HG02763 (cell line): ENCODE results near the gene MICAL2.

Source experiments
- ATAC-seq: cut with Tn5 transposase; IDR thresholded peaks from one replicate; pipeline ENCODE4 v1.9.1; 2021; ENCODE audit warnings: mild to moderate bottlenecking, moderate library complexity; ENCODE audit not compliant: unreplicated experiment

The MICAL2 gene

DNA sequence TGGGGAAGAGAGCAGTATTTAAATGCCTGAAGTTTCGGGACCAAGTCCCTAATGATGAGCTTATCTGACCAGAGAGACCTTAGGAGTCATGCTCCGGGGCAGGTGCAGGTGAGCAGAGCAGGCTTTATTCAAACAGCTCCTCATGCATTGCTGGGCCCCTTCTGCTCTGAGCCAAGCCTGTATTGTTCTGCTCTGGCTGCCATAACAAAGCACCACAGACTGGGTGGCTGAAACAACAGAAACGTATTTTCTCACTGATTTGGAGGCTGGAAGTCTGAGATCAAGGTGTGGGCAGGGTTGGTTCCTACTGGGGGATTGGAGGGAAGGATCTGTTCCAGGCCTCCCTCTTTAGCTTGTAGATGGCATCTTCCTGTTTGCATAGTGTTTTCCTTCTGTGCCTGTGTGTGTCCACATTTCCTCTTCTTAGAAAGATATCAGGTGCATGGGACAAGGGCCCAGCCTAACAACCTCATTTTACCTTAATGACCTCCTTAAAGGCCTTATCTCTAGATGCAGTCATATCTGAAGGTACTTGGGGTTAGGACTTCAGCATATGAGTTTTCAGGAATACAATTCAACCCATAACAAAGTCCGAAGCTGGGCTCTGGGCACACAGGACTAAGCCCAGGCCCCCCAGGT lies 169.9 kb downstream of the MICAL2 start:
- no peak for ATAC-seq

DNA sequence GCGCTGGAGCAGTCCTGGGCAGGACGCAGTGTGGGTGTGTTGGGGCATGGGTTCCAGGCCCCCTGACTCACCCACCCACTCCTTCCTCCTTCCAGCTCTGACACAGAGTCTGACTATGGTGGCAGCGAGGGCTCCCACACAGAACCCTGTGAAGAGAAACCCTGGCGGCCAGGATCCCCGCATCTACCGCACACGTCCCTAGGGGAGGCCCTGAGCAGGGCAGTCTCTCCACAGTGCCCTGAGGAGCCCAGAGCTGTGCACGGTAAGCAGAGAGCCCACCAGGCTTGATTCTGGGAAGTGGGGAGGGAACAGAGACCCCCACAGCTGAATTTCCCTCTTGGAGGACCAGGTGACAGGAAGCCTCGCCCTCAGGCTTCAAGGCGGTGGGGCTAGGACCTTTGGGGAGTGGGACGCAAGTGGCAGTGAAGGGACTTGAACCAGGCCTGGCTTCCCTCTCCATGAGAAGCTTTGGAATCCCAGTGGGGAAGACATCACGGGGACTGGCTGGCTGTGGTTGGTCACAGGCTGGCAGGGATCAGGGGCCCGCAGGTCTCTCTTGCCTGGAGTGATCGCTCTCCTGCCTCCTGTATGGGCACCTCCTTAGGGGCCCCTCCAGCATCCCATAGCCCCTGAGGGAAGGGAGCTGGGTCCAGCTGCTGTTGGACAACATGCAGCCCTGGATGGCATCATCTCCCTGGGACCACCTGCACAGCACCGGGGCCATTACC lies 170.6 kb downstream of the MICAL2 start:
- no peak for ATAC-seq

DNA sequence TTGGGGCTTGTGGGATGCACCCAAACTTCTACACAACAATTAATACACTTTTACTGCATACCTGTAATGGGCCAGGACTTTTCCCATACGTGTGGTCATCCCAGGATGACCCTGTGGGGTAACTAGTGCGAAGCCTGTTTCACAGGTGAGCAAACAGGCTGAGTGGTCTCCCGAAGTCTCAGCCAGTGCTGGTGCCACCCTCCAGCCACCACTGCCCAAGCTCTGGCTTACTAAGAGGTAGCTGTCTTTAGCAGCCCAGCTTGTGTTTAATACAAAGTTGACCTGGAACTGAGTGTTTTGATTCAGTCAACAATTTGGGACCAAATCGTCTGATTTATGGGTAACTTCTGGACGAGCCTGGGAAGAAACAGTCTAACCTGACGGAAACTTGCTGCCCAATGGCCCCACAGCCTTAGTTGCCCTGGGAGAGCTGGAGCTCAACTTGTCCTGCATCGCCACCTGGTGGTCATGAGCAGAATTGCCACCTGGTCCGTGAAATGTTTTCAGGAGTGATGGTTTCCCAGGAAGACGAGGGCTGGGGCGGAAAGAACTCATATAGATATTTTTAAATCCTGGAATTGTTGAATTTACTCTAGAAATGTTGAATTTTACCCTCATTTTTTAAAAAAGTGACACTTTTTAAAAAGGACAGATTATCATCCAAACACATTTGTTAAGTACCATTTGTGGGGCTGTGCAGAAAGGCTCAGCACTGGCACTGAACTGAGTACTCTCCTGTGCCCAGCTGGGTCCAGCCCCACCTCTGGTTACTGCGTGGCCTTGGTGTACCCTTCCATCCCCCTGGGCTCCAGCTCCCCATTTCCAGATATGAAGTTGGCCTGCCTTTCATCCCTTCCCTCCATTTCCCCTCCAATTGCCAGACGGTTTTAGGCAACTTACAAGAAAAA lies 171.4 kb downstream of the MICAL2 start:
- ATAC-seq = no peak

DNA sequence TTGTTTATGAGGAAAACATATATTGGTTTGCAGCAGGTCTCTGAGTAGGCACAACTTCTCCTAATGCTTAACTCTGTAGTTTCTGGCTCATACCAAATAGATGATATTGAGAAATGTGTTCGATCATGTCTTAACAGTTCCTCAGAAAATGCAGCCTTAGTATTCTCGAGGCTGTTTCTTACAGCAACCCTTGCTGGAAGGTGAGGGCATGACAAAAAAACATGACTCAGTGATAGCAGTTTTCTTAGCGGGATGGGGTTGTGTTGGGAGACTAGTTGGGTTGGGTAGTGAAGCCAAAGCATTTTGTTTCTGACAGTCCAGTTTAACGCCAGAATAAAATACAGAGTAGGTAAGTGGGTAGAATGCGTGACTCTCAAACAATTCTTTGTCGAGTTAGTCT lies 172.3 kb downstream of the MICAL2 start:
- no peak for ATAC-seq

DNA sequence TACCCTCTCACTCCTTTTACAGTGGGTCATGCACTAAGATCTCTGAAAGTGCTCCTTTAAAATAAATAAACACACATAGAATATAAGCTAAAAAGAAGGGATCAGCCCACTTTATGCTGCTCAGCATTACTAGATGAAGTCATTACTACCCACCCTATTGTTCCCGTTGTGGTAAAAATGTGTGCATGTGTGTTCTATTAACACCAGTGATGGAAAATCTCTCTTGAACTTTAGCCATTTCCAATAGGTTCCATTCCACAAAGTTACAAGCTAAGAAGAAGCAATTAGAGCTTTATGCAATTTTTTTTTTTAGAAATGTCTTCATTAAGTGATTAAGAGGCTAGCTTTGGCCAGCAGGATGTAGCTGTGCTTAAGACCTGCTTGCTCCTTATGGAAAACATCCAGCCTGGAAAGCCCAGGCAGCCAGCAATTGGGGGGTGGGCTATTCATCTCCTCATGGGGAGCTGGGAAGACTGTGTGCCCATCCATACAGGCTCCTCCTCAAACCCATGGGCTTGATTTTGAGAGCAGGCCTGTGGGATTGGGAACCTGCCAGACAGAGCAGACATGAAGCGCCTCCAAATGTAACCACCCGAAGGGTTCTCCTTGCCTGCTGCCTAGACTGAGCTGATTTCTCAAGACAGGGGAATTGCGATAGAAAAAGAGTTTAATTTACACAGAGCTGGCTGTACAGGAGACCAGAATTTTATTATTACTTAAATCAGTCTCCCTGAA lies 174.1 kb downstream of the MICAL2 start:
- ATAC-seq = no peak

DNA sequence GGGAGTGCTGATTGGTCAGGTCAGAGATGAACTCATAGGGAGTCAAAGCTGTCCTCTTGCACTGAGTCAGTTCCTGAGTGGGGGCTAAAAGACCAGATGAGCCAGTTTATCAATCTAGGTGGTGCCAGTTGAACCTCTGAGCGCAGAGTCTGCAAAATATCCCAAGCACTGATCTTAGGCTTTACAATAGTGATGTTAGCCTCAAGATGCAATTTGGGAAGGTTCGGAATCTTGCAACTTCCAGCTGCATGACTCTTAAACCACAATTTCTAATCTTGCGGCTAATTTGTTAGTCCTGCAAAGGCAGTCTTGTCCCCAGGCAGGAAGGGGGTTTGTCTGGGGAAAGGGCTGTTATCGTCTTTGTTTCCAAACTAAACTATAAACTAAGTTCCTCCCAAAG lies 174.7 kb downstream of the MICAL2 start:
- ATAC-seq = no peak

DNA sequence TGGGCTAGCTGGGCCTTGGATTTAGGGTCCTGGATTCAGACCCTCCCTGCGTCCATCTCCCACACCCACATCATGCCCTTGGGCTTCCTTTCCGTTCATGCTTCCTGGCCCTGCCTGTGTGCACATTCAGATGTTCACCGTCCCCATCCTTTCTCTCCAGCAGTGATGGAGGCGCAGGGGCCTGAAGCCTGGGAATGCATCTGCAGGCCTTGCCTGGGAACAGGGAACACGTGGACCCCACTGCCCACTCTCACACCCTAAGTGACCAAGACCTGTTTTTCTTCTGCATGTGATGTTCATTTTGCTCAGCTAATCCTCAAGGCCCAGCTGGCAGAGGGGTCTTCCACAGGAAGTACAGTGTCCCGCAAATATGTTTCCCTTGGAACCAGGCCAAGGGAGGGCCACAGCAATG lies 175.4 kb downstream of the MICAL2 start:
- ATAC-seq = no peak

DNA sequence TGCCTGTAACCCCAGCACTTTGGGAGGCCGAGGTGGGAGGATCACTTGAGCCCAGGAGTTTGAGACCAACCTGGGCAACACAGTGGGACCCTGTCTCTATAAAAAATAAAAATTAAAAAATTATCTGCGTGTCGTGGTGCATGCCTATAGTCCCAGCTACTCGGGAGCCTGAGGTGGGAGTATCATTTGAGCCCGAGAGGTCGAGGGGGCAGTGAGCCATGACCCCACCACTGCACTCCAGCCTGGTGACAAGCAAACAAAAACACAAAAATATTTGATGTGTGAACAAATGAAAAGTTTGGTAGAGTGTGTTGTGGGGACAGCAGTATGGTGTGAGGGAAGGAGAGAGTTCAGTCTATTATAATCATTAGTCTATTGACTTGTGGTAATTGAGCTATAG lies 176.2 kb downstream of the MICAL2 start:
- no peak for ATAC-seq

DNA sequence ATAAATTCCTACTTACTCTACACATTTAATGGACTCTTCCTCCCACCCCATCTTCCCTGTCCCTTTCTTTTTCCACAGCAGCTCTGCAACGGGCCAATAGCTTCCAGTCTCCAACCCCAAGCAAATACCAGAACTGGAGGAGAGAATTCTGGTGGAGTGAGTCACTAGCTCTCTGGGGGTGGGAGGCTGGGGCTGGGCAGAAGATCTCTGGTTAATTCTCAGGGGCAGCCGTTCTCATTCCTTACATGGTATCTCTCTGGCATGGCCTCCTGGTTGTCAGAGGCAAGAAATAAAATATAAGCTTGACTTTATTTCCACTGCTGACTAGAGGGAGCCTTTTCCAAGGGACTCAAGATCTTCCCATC lies 176.6 kb downstream of the MICAL2 start:
- no peak for ATAC-seq

DNA sequence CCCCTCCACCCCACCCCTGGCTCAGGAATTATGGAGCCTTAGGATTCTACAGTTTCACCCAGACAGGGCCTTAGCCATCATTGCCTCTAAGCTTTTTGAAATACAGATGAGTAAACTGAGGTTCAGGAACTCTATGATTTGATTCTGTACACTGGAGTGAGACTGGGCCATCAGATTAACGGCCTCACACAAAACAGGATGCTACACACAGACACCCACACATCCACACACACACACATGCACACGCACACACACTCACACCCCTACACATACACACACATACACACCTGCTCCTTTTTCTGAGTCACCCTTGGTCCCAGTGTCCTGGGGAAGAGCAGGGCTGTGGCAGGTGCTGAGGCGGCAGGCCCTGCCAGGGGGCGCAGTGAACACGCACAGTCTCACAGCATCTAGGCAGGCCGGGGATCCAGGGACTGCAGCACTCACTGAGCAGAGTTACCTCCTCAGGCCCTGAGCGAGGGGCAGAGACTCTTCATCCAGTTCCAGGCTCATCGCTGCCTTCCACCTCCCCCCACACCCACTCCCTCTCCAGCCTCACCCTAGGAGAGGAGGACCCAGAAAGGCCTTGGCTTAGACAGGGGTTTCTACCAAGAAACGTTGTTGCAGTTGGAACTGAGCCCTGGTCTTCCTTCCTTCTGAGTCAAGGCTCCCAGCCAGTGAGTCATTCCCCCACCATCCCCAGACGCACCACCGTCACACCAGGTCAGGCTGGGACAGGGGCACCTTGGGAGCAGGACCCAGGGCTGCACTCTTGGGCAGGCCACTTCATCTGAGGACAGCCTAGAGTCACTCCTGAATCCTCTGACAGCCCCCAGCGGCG lies 177.2 kb downstream of the MICAL2 start:
- no peak for ATAC-seq

DNA sequence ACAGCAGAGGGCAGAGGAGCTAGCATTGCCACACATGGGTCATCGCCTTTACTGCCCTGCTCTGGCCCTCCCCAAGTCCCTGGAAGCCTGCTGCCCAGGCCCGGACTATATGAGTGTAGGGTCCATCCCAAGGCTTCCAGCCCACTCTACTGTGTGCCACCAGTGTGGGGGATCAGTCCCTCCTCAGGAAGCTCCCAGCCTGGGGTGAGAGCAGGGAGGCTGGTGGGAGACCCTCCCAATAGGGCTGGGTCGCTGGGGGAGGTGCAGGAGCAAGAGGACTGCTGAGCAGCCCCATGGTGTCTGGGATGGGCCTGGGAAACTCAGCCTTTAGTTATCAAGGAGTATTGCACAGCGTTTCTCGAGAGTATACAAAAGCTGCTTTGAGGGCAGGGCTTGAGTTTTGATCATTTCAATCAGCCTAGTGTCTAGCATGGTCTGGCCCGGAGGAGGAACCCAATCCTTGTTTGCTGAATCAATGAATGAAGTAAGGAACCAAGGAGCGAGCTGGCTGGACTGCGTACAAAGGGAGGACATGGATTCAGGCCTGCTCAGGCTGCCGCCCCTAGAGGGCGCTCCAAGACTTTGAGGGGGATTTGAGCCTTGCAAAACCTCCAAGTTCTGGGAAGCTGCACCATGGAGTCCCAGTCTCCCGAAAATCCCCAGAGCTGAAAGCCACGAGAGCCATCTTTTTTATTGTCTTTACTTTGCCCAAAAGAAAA lies 178.0 kb downstream of the MICAL2 start:
- no peak for ATAC-seq

DNA sequence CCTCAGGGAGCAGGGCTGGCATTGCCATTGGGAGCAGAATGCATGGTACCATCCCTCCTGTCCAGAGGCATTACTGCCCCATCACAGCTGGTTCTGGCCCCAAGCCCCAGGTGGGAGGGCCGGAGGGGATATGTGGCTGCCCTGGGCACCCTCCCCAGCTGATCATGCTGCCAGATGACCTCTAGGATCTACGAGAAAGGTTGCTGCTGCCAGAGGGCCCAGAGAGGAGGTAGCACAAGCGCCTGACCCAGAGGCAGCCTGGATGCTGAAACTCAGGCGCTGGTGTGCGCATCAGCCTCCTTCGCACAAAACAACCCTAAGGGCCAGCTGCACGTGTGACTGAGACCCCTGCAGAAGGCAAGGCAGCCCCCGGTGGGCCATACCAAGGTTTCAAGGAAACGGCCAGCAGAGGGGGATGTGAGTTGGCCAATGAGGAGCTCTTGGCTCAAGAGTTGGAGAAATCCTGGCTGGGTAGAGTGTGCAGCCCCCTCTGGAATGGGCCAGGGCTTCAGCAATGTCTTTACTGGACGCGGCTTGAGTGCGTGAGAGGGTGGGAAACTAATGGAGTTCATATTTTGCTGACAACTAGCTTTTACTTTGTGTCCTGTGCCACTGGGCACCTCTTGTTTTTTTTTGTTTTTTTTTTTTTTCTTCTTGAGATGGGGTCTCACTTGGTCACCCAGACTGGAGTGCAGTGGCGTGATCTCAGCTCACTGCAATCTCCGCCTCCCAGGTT lies 178.7 kb downstream of the MICAL2 start:
- no peak for ATAC-seq

DNA sequence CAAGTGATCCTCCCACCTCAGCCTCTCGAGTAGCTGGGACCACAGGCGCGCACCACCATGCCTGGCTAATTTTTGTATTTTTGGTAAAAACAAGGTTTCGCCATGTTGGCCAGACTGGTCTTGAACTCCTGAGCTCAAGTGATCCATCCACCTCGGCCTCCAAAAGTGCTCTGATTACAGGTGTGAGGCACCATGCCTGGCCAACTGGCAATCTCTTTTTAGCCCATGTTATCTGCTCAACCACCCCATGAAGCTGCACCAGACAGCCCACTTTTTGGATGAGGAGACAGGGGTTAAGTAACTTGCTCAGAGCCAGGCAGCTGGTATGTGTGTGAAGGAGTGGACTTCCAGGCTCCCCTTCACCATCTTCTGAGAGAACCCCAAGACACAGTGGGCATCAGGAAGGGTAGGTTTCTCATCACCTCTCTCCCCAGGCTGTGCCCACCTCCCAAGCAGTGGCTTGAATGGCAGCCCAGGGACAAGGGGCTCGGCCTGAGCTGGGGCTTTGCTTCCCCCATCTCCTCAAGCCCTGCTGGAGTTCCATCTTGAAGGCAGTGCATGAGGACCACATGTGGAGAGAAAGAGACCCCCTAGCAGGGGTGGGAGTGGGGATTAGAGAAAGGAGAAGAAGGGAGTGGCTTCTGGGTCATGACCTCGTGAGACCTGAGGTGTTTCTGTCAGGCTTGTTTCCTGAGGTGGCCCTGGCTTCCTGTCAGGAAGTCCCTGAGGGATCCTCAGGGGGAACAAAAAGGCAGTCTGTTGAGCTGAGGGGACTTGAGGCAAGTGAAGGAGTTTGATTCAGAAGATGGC lies 179.5 kb downstream of the MICAL2 start:
- ATAC-seq = no peak

DNA sequence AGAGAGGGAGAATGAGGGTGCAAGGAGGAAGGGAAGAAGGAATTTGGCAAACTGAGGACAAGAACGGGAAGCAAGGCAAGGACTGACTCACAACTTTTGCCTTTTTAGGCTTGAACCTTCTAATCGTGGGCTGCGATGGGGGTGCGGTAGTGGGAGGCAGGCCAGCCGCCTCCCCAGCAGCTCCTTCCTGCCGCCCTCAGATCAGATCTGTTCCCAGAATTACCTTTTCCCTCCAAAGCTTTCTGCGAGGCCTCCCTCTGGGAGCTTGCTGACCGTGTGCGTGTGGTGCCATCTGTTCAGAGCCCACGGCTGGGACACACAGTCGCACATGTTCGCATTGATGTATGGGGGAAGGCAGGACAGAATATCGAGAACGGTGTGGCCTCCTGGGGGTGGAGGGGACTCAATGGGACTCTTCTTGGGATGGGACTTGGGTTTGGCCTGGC lies 180.1 kb downstream of the MICAL2 start:
- no peak for ATAC-seq

DNA sequence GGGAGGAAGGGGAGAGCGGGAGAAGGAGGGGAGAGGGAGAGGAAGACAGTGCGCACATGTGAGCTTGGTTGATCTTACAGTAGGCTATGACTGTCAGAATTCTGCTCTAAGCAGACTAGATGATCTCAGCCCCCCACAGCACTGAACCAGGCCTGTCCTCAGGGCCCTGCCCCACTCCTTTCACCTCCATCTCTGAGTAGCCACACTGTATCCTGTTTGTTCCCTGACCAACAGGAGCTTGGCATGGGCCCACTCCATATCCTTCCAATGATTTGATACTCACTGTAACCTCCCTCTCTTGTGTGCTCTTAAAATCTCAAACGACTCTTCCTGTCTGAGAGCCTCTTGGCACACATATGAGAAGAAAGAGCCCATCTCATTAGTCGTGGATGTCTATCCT lies 180.9 kb downstream of the MICAL2 start:
- no peak for ATAC-seq

DNA sequence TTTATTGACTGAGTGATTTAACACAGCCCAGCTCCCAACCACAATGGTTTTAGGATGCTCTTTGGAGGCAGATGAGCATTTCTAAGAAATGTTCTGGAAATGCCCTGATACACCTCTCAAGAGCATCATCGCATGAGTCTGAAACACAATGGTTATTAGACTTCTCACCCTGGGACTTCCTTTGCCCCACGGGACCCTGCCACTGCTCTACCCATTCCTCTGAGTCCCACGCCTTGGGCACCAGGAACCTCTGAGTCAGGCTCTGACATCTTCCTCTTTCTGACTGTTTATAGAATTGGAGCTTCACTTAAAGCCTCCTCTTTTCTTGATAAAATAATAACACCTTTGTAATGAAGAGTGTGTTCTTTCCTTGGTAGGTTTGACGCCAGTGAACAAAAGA lies 181.4 kb downstream of the MICAL2 start:
- ATAC-seq = no peak

DNA sequence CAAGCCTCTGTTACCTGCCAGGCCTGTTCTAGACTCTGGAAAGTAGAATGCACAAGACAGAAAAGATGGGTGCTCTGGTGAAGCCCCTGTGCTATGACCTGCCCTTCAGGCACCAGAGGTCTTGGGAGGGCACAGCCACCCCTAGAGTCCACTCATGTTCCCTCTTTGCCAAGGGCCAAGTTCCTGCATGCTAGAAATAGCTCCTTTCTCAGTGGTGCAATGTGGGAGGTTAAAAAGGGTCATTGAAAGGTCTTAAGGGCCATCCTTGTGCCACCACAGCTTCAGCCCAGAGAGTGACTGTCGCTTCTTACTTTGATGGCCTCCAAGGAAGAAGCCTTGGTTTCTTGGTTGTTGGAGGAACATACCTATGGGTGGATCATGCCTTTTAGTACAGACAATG lies 182.4 kb downstream of the MICAL2 start:
- no peak for ATAC-seq

DNA sequence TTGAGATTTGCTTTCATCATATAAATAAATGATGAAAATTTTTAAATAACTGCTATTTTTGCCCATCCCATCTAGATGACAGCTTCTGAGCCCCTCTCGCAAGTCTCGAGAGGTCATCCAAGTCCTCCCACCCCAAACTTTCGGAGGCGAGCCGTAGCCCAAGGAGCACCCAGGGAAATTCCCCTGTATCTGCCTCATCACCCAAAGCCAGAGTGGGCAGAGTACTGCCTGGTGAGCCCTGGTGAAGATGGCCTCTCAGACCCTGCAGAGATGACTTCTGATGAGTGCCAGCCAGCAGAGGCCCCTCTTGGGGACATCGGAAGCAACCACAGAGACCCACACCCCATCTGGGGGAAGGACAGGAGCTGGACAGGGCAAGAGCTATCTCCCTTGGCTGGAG lies 183.1 kb downstream of the MICAL2 start:
- ATAC-seq = no peak
